Measurements from ENCODE around the gene HADH. TPM values are rescaled to one million over a fixed set of nuclear protein-coding genes. Genes with fewer than 3 reads are reported as not detected.

HADH gene
- total and polyA plus RNA-seq, 4 experiments from 2014 or later, result 20.0 to 41.8 (median 27.9) TPM

DNA sequence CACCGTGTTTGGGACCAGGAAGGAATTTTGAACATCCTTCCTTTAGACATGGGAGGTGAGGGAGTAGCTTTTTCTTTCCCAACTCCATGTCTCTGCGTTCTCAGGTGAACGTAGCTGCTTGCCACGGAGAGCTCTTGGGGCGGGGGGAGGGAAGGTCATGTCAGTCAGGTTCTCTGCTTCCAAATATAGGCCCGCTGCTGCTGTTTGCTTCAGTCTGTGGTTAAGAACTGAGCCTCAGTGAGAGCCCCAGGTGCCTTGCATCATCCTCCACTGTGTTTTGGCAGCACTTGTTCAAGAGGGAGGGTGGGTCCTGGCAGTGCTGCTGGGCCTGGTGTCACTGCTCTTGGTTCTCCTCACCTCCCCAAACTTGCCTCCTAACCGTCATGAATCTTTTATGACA lies 46.5 kb downstream of the HADH start:
- Mint-ChIP-seq H3K4me1 (peaks cover 8 to 23% (median 13%) of the 10 kb centered on the region in 4 donors), H3K4me3 (peak overlapping the region in 7 of 8 donors; percentile 21 to 75 (median 60)), H3K27me3 (no peaks in the 10 kb centered on the region), H3K9me3 (no peaks in the 10 kb centered on the region), H3K36me3 (peaks cover 14% of the 10 kb centered on the region in 2 donors), H3K27ac (peak overlapping the region; percentile 59 to 93 (median 88))
- H3K27me3 ChIP-seq (ENCODE audit: insufficient read depth, low read length), result no peaks in the 10 kb centered on the region
- POLR2A ChIA-PET (ENCODE audit: partially characterized antibody), result interaction anchor here (0.6 to 1.3 kb wide), 8 partner anchors 10 to 442 kb away, joined by 3 to 5 read pairs (median 4); no protein-coding TSS in a partner anchor
- no peaks in the 10 kb centered on the region for H3K9me3 ChIP-seq (ENCODE audit: control insufficient read depth in 1 of 2, low read length in 2 of 2)
- H3K4me1 ChIP-seq (ENCODE audit: insufficient read depth, low read length), result peaks cover 13% of the 10 kb centered on the region
- no peak overlapping the region for H3K4me3 ChIP-seq (ENCODE audit: low read length in 2 of 2)
- CTCF ChIA-PET (ENCODE audit: partially characterized antibody), result interaction anchor here (0.6 to 5.7 kb wide), 4 partner anchors 94 to 1925 kb away, joined by 3 to 29 read pairs (median 3); no protein-coding TSS in a partner anchor
- peaks cover 7% of the 10 kb centered on the region for H3K36me3 ChIP-seq (ENCODE audit: insufficient read depth, low read length)
- H3K27ac ChIP-seq (ENCODE audit: low read depth, low read length), result peak overlapping the region; percentile 0
- intact Hi-C loops (cut with micrococcal nuclease), result loop anchor here (2.0 to 5.0 kb wide), 3 partner anchors 15 to 321 kb away; no protein-coding TSS in a partner anchor
- peak; percentile 45 to 74 (median 60) for DNase-seq

DNA sequence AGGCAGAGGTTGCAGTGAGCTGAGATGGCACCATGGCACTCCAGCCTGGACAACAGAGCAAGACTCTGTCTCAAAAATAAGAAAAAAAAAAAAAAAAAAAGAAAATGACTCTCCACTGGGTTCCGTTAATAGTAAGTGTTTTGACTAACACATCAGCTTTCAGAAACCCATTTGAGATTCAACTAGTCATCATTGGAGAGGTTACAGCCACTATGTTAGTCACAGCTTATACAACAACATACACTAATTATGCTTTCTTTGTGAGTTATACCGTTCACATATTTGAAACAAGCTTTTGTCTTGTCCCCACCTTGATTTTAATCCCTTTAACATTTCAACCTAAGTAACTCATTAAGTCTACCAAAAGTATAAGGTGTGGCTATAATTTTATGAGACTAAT lies 48.2 kb downstream of the HADH start:
- Histone ChIP-seq H3K27me3 (ENCODE audit: insufficient read depth, low read length) (no peaks in the 10 kb centered on the region), H3K4me3 (ENCODE audit: low read length in 2 of 2) (no peak overlapping the region), H3K36me3 (ENCODE audit: insufficient read depth, low read length) (peaks cover 7% of the 10 kb centered on the region), H3K9me3 (ENCODE audit: control insufficient read depth in 1 of 2, low read length in 2 of 2) (no peaks in the 10 kb centered on the region), H3K27ac (ENCODE audit: low read depth, low read length) (no peak overlapping the region), H3K4me1 (ENCODE audit: insufficient read depth, low read length) (peaks cover 13% of the 10 kb centered on the region)
- H3K27me3 Mint-ChIP-seq, result no peaks in the 10 kb centered on the region
- no peak overlapping the region for H3K4me3 Mint-ChIP-seq
- ChIA-PET POLR2A (ENCODE audit: partially characterized antibody) (no interaction called here), CTCF (ENCODE audit: partially characterized antibody) (interaction anchor here (0.9 kb wide), 1 partner anchor 18 kb away, joined by 3 read pairs; no protein-coding TSS in a partner anchor)
- peaks cover 0 to 4% (median 0%) of the 10 kb centered on the region in 8 donors for H3K9me3 Mint-ChIP-seq
- H3K36me3 Mint-ChIP-seq, result peaks cover 10 to 12% of the 10 kb centered on the region in 2 donors
- intact Hi-C loops (cut with micrococcal nuclease), result loop anchor here (2.0 to 5.0 kb wide), 3 partner anchors 13 to 319 kb away; no protein-coding TSS in a partner anchor
- no peak for DNase-seq
- peaks cover 8 to 18% (median 11%) of the 10 kb centered on the region in 4 donors for H3K4me1 Mint-ChIP-seq
- no peak overlapping the region for H3K27ac Mint-ChIP-seq

DNA sequence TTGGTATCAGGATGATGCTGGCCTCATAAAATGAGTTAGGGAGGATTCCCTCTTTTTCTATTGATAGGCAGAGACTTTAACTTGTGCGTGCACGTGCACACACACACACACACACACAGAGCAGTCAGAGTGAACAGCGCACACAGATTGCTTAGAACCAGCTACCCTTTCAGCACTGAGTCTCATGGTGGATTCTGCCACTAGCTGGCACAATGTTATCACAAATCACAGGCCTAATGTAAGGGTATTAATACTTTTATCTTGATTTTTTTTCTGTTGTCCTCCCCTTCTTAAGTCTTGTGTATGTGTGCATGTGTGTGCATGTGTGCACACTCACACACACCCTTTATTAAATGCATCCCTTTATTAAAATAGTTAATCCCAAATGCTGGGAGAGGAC lies 53.2 kb downstream of the HADH start:
- peaks cover 11% of the 10 kb centered on the region for H3K36me3 ChIP-seq (ENCODE audit: insufficient read depth, low read length)
- H3K27me3 ChIP-seq (ENCODE audit: insufficient read depth, low read length), result no peaks in the 10 kb centered on the region
- H3K27me3 Mint-ChIP-seq, result no peaks in the 10 kb centered on the region
- H3K9me3 Mint-ChIP-seq, result peaks cover 0 to 6% (median 0%) of the 10 kb centered on the region in 8 donors
- POLR2A ChIA-PET (ENCODE audit: partially characterized antibody), result interaction anchor here (1.0 to 1.6 kb wide), 6 partner anchors 10 to 577 kb away, joined by 3 to 4 read pairs (median 3); partner anchors contain the start of gene RPL34
- H3K9me3 ChIP-seq (ENCODE audit: control insufficient read depth in 1 of 2, low read length in 2 of 2), result no peaks in the 10 kb centered on the region
- no peak overlapping the region for H3K27ac ChIP-seq (ENCODE audit: low read depth, low read length)
- H3K4me1 ChIP-seq (ENCODE audit: insufficient read depth, low read length), result peaks cover 5% of the 10 kb centered on the region
- intact Hi-C loops (cut with micrococcal nuclease), result no loop called here
- peak overlapping the region in 4 of 7 donors; percentile 42 to 91 (median 68) for H3K27ac Mint-ChIP-seq
- no peak overlapping the region for H3K4me3 ChIP-seq (ENCODE audit: low read length in 2 of 2)
- peaks cover 19 to 20% of the 10 kb centered on the region in 2 donors for H3K36me3 Mint-ChIP-seq
- CTCF ChIA-PET (ENCODE audit: partially characterized antibody), result interaction anchor here (0.9 to 2.3 kb wide), 4 partner anchors 11 to 437 kb away, joined by 3 to 8 read pairs (median 3); no protein-coding TSS in a partner anchor
- H3K4me3 Mint-ChIP-seq, result no peak overlapping the region
- DNase-seq, result no peak
- peaks cover 9 to 35% (median 26%) of the 10 kb centered on the region in 4 donors for H3K4me1 Mint-ChIP-seq

DNA sequence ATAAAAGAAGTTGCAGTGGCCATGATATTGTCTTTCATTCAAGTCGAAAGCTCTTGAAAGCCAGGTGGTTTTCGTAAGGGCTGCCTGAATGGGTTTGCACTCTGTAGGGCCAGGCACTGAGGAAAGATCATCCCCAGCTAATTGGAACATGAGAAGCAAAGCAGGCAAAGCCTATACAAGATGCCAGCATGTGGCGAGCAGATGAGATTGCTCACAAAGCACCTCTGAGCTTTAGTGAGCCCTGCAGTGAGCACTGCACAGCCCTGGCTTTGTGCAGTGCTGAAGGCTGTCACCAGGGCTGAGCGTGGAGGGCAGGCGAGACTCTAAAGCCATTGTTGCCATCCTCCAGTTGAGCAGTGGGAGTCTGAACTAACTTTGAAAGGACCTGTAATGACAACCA lies 53.8 kb downstream of the HADH start:
- intact Hi-C loops (cut with micrococcal nuclease), result no loop called here
- Histone ChIP-seq H3K4me3 (ENCODE audit: low read length in 2 of 2) (no peak overlapping the region), H3K4me1 (ENCODE audit: insufficient read depth, low read length) (peaks cover 5% of the 10 kb centered on the region), H3K27ac (ENCODE audit: low read depth, low read length) (no peak overlapping the region), H3K9me3 (ENCODE audit: control insufficient read depth in 1 of 2, low read length in 2 of 2) (no peaks in the 10 kb centered on the region), H3K36me3 (ENCODE audit: insufficient read depth, low read length) (peaks cover 15% of the 10 kb centered on the region), H3K27me3 (ENCODE audit: insufficient read depth, low read length) (no peaks in the 10 kb centered on the region)
- CTCF ChIA-PET (ENCODE audit: partially characterized antibody), result interaction anchor here (1.0 to 2.3 kb wide), 4 partner anchors 12 to 437 kb away, joined by 3 to 8 read pairs (median 4); no protein-coding TSS in a partner anchor
- Mint-ChIP-seq H3K4me3 (peak overlapping the region in 1 of 8 donors; percentile 26), H3K27me3 (no peaks in the 10 kb centered on the region), H3K36me3 (peaks cover 24 to 25% of the 10 kb centered on the region in 2 donors), H3K9me3 (peaks cover 0 to 6% (median 0%) of the 10 kb centered on the region in 8 donors), H3K4me1 (peaks cover 9 to 40% (median 28%) of the 10 kb centered on the region in 4 donors), H3K27ac (peak overlapping the region in 6 of 7 donors; percentile 27 to 92 (median 82))
- DNase-seq, result no peak
- POLR2A ChIA-PET (ENCODE audit: partially characterized antibody), result interaction anchor here (0.8 to 1.6 kb wide), 8 partner anchors 10 to 576 kb away, joined by 3 to 5 read pairs (median 3); partner anchors contain the start of gene RPL34

DNA sequence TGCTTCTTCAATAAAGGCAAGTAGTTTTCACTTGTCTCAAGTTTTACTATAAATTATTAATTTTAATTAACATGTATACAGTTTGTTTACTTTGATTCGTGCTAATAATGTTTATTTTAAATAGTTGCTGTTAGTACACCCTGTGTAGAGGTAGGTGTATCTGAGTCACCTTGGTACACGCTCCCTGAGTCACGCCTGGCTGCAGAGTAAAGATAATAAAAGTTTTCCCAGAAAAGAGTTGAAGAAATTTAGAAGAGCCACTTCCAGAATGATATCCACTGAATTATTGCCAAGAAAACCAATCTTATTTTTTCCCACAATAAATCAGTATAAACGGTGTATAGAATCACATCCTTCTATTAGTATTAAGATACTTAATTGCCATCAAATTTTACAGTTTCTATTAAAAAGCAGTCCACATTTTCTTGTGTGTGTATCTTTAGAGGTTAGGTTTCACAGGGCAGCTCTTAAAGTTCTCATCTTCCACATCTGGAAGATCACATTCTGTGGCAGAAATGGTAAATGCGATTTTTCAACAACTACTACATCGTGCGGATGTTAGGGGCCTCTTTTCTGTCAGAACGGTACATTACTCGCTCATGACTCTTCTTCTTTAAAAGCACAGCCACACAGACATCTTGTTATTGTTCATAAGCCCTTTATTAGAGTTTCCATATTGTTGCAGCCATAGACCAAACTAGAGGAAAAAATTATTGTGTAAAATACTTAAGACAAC lies 55.4 kb downstream of the HADH start:
- Mint-ChIP-seq H3K9me3 (peaks cover 0 to 8% (median 0%) of the 10 kb centered on the region in 8 donors), H3K36me3 (peaks cover 35 to 41% of the 10 kb centered on the region in 2 donors), H3K27ac (peak overlapping the region; percentile 19 to 82 (median 54)), H3K27me3 (no peaks in the 10 kb centered on the region), H3K4me3 (no peak overlapping the region), H3K4me1 (peaks cover 21 to 55% (median 42%) of the 10 kb centered on the region in 4 donors)
- intact Hi-C loops (cut with micrococcal nuclease), result no loop called here
- H3K9me3 ChIP-seq (ENCODE audit: control insufficient read depth in 1 of 2, low read length in 2 of 2), result no peaks in the 10 kb centered on the region
- ChIA-PET CTCF (ENCODE audit: partially characterized antibody) (interaction anchor here (0.9 to 1.7 kb wide), 3 partner anchors 10 to 526 kb away, joined by 3 to 6 read pairs (median 3); no protein-coding TSS in a partner anchor), POLR2A (ENCODE audit: partially characterized antibody) (interaction anchor here (1.0 to 1.3 kb wide), 2 partner anchors 16 to 126 kb away, joined by 3 read pairs; no protein-coding TSS in a partner anchor)
- no peak overlapping the region for H3K27ac ChIP-seq (ENCODE audit: low read depth, low read length)
- H3K27me3 ChIP-seq (ENCODE audit: insufficient read depth, low read length), result no peaks in the 10 kb centered on the region
- DNase-seq, result no peak
- H3K4me3 ChIP-seq (ENCODE audit: low read length in 2 of 2), result no peak overlapping the region
- peaks cover 23% of the 10 kb centered on the region for H3K36me3 ChIP-seq (ENCODE audit: insufficient read depth, low read length)
- peaks cover 20% of the 10 kb centered on the region for H3K4me1 ChIP-seq (ENCODE audit: insufficient read depth, low read length)

DNA sequence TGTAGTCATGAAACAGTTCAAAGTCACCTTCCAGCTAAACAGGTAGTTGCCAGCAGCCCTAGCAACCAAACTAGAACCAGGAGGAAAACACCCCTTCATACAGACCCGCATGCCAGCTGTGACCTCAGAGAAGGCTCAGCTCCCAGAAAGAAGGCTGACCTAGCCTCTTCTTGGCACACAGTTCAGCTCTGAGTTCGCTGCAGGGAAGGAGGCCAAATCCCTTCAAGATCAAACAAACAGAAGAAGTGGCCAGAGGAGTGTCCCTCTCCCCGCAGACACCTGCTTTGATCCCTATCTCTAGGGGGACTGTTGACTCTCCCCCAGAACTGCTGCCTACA lies 56.0 kb downstream of the HADH start:
- DNase-seq, result no peak
- peak overlapping the region in 1 of 8 donors; percentile 44 for H3K4me3 Mint-ChIP-seq
- H3K4me1 Mint-ChIP-seq, result peaks cover 25 to 61% (median 48%) of the 10 kb centered on the region in 4 donors
- peaks cover 23% of the 10 kb centered on the region for H3K36me3 ChIP-seq (ENCODE audit: insufficient read depth, low read length)
- ChIA-PET POLR2A (ENCODE audit: partially characterized antibody) (interaction anchor here (0.6 to 1.3 kb wide), 3 partner anchors 17 to 125 kb away, joined by 3 read pairs; no protein-coding TSS in a partner anchor), CTCF (ENCODE audit: partially characterized antibody) (interaction anchor here (0.9 to 1.3 kb wide), 3 partner anchors 10 to 525 kb away, joined by 3 read pairs; no protein-coding TSS in a partner anchor)
- peaks cover 35 to 43% of the 10 kb centered on the region in 2 donors for H3K36me3 Mint-ChIP-seq
- no peaks in the 10 kb centered on the region for H3K27me3 ChIP-seq (ENCODE audit: insufficient read depth, low read length)
- no peaks in the 10 kb centered on the region for H3K9me3 ChIP-seq (ENCODE audit: control insufficient read depth in 1 of 2, low read length in 2 of 2)
- intact Hi-C loops (cut with micrococcal nuclease), result no loop called here
- no peak overlapping the region for H3K4me3 ChIP-seq (ENCODE audit: low read length in 2 of 2)
- H3K27ac ChIP-seq (ENCODE audit: low read depth, low read length), result no peak overlapping the region
- H3K4me1 ChIP-seq (ENCODE audit: insufficient read depth, low read length), result peaks cover 25% of the 10 kb centered on the region
- peaks cover 0 to 8% (median 0%) of the 10 kb centered on the region in 8 donors for H3K9me3 Mint-ChIP-seq
- H3K27me3 Mint-ChIP-seq, result no peaks in the 10 kb centered on the region
- peak overlapping the region; percentile 19 to 82 (median 54) for H3K27ac Mint-ChIP-seq

Measured in CD4-positive, alpha-beta memory T cell (primary cell).